ENCODE results near the gene ATP4B. TPM values are rescaled to one million over a fixed set of nuclear protein-coding genes. Genes with fewer than 3 reads are reported as not detected.

Gene ATP4B
- total RNA-seq, 1 experiment from 2014 or later, result not detected

DNA sequence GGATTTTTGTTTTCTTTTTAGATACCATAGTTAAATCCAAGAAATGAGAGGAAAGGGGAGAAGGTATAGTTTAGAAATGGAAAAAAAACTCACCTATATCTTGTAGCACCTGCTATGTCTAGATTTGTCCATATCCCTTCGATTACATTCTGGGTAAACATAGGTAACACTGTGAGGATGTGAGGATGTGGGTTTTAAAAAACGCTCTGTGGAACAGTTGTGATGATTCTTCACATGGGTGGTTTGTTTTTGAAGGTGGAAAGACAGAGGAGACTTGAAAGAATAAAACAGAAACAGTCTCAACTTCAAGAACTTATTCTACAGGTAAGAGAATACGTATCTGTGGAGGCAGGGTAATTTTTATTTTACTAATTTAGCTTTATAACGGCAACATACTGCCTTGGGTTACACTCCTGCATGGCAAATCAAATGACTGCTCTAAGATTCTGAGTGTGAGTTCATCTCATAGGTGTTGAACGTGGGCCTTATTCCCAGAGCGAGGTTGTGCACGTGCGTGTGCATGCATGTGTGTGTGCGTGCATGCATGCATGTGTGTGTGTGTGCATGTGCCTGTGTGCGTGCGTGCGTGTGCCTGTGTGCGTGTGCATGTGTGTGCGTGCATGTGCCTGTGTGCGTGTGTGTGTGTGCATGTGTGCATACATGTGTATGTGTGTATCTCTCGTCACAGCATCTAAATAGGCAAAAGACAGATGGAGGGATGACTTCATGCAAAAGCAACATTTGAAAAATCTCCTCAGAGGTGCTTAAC is 23.5 kb downstream of the ATP4B start:
- Histone ChIP-seq H3K9me2 (replicated peaks; ENCODE audit: low read length) (no peaks in the 10 kb centered on the region), H3K4me2 (ENCODE audit: low read length) (no peak overlapping the region), H3K36me3 (ENCODE audit: low read depth, low read length) (peaks cover 23% of the 10 kb centered on the region), H3K4me3 (ENCODE audit: low read length) (no peak overlapping the region), H4K20me1 (ENCODE audit: low read length) (no peaks in the 10 kb centered on the region), H3K27me3 (ENCODE audit: low read length) (no peaks in the 10 kb centered on the region), H3F3A (ENCODE audit: low read length, unreplicated experiment) (no peaks in the 10 kb centered on the region), H2AFZ (ENCODE audit: low read length) (no peak overlapping the region), H3K79me2 (ENCODE audit: low read length) (peaks cover 11% of the 10 kb centered on the region), H3K9ac (ENCODE audit: low read length) (no peak overlapping the region), H3K27ac (ENCODE audit: low read length) (no peak overlapping the region), H3K4me1 (ENCODE audit: insufficient read depth, low read length) (no peaks in the 10 kb centered on the region), H3K9me3 (ENCODE audit: low read length) (no peaks in the 10 kb centered on the region)
- ATAC-seq (no peak), DNase-seq (no peak)
- no peak for TF ChIP-seq EZH2 (IDR thresholded peaks at IDR 0.05; ENCODE audit: low read length, unreplicated experiment)
- TF ChIP-seq EZH2phosphoT487 (IDR thresholded peaks at IDR 0.05; ENCODE audit: borderline replicate concordance, low read length), result no peak
- TF ChIP-seq, protein P1, sequence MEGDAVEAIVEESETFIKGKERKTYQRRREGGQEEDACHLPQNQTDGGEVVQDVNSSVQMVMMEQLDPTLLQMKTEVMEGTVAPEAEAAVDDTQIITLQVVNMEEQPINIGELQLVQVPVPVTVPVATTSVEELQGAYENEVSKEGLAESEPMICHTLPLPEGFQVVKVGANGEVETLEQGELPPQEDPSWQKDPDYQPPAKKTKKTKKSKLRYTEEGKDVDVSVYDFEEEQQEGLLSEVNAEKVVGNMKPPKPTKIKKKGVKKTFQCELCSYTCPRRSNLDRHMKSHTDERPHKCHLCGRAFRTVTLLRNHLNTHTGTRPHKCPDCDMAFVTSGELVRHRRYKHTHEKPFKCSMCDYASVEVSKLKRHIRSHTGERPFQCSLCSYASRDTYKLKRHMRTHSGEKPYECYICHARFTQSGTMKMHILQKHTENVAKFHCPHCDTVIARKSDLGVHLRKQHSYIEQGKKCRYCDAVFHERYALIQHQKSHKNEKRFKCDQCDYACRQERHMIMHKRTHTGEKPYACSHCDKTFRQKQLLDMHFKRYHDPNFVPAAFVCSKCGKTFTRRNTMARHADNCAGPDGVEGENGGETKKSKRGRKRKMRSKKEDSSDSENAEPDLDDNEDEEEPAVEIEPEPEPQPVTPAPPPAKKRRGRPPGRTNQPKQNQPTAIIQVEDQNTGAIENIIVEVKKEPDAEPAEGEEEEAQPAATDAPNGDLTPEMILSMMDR (conservative IDR thresholded peaks at IDR 0.05; ENCODE audit: low read depth, low read length), result no peak
- ChIA-PET POLR2A (ENCODE audit: unreplicated experiment) (no interaction called here), CTCF (no interaction called here)
- BruUV-seq (replicated peaks), result no TSS peak
- intact Hi-C loops (cut with micrococcal nuclease), result loop anchor here (2.0 kb wide), 1 partner anchor 14 kb away; no protein-coding TSS in a partner anchor

DNA sequence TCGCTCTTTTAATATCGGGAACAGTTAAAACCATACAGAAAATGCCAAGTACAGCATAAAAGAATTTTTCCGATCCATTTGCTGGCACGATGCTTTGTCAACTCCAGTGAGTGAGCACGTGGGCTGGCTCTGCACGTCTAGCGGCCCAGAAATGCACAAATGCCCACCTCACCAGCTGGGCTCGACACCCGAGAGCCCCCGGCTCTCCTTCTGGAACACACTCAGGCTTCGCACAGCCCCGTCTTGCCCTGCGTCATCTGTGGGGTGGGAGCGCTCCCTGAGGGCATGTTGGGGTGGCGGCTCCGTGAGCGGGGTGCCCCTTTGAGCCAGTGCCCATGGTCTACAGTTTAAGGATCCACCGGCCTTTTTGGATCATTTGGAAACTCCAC is 24.5 kb downstream of the ATP4B start:
- no peak overlapping the region for H3K4me3 ChIP-seq (ENCODE audit: low read length)
- no peak overlapping the region for H2AFZ ChIP-seq (ENCODE audit: low read length)
- ChIA-PET CTCF (no interaction called here), POLR2A (ENCODE audit: unreplicated experiment) (no interaction called here)
- no peaks in the 10 kb centered on the region for H3K9me2 ChIP-seq (replicated peaks; ENCODE audit: low read length)
- intact Hi-C loops (cut with micrococcal nuclease), result no loop called here
- no peak for TF ChIP-seq EZH2phosphoT487 (IDR thresholded peaks at IDR 0.05; ENCODE audit: borderline replicate concordance, low read length)
- TF ChIP-seq EZH2 (IDR thresholded peaks at IDR 0.05; ENCODE audit: low read length, unreplicated experiment), result no peak
- TF ChIP-seq, protein P1 (conservative IDR thresholded peaks at IDR 0.05; ENCODE audit: low read depth, low read length), result no peak
- no peak overlapping the region for H3K4me2 ChIP-seq (ENCODE audit: low read length)
- ATAC-seq, result no peak
- no peak overlapping the region for H3K27ac ChIP-seq (ENCODE audit: low read length)
- H3K9ac ChIP-seq (ENCODE audit: low read length), result no peak overlapping the region
- no peaks in the 10 kb centered on the region for H3K27me3 ChIP-seq (ENCODE audit: low read length)
- no peaks in the 10 kb centered on the region for H3F3A ChIP-seq (ENCODE audit: low read length, unreplicated experiment)
- BruUV-seq (replicated peaks), result no TSS peak
- peaks cover 18% of the 10 kb centered on the region for H3K36me3 ChIP-seq (ENCODE audit: low read depth, low read length)
- no peaks in the 10 kb centered on the region for H3K9me3 ChIP-seq (ENCODE audit: low read length)
- DNase-seq, result no peak
- H3K4me1 ChIP-seq (ENCODE audit: insufficient read depth, low read length), result no peaks in the 10 kb centered on the region
- peaks cover 17% of the 10 kb centered on the region for H3K79me2 ChIP-seq (ENCODE audit: low read length)
- H4K20me1 ChIP-seq (ENCODE audit: low read length), result no peaks in the 10 kb centered on the region

DNA sequence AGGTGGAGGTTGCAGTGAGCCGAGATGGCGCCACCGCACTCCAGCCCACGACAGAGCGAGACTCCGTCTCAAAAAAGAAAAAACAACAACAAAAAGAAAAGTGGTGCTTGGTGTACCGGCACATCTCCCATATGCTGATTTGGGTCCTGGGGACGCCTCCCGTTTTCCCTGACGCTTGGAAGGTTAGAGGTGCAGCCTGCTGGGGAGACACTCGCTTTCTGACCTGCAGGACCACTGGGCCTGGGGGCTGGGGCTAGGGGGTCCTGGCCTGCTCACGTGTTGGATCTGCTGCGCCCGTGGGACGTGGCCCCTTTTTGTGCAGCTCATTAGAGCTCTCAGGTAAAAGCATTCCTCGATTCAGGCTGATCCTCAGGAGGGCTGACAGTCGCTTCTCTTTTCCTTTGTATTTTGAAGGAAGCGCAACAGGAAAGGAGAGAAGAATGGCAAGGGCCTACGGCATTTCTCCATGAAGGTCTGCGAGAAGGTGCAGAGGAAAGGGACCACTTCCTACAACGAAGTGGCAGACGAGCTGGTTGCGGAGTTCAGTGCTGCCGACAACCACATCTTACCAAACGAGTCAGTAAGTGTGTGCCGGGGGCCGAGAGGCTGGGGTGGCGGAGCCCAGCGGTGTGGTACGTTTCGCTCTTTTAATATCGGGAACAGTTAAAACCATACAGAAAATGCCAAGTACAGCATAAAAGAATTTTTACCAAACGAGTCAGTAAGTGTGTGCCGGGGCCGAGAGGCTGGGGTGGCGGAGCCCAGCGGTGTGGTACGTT is 25.1 kb downstream of the ATP4B start:
- H4K20me1 ChIP-seq (ENCODE audit: low read length), result no peaks in the 10 kb centered on the region
- no peak overlapping the region for H3K27ac ChIP-seq (ENCODE audit: low read length)
- no peaks in the 10 kb centered on the region for H3K9me3 ChIP-seq (ENCODE audit: low read length)
- H3K36me3 ChIP-seq (ENCODE audit: low read depth, low read length), result peaks cover 13% of the 10 kb centered on the region
- H3K4me2 ChIP-seq (ENCODE audit: low read length), result no peak overlapping the region
- POLR2A ChIA-PET (ENCODE audit: unreplicated experiment), result no interaction called here
- DNase-seq, result no peak
- H3F3A ChIP-seq (ENCODE audit: low read length, unreplicated experiment), result no peaks in the 10 kb centered on the region
- intact Hi-C loops (cut with micrococcal nuclease), result no loop called here
- no peaks in the 10 kb centered on the region for H3K4me1 ChIP-seq (ENCODE audit: insufficient read depth, low read length)
- BruUV-seq (replicated peaks), result no TSS peak
- peaks cover 22% of the 10 kb centered on the region for H3K79me2 ChIP-seq (ENCODE audit: low read length)
- H3K9me2 ChIP-seq (replicated peaks; ENCODE audit: low read length), result no peaks in the 10 kb centered on the region
- CTCF ChIA-PET, result no interaction called here
- H2AFZ ChIP-seq (ENCODE audit: low read length), result no peak overlapping the region
- no peaks in the 10 kb centered on the region for H3K27me3 ChIP-seq (ENCODE audit: low read length)
- H3K4me3 ChIP-seq (ENCODE audit: low read length), result no peak overlapping the region
- TF ChIP-seq, protein P1 (conservative IDR thresholded peaks at IDR 0.05; ENCODE audit: low read depth, low read length), result no peak
- TF ChIP-seq EZH2phosphoT487 (IDR thresholded peaks at IDR 0.05; ENCODE audit: borderline replicate concordance, low read length) (no peak), EZH2 (IDR thresholded peaks at IDR 0.05; ENCODE audit: low read length, unreplicated experiment) (no peak)
- H3K9ac ChIP-seq (ENCODE audit: low read length), result no peak overlapping the region
- ATAC-seq, result no peak
